Gastroesophageal sphincter (tissue), 4 donors: ENCODE data around the gene BRINP1. TPM values are rescaled to one million over a fixed set of nuclear protein-coding genes. Genes with fewer than 3 reads are reported as not detected.

Source experiments
- ATAC-seq: fragments of 150-250 bp; one replicate; pipeline ENCODE4 v1.9.1; 2016; ENCODE audit warnings: mild to moderate bottlenecking, moderate library complexity
- H3K27ac ChIP-seq, 4 donors: fragments of 200-600 bp; sonication (generic) in 3 of 4; 1 replicate in 3 of 4; 2 replicates in 1 of 4; pipeline ENCODE4 v1.5.1; 2016 to 2019
- H3K27me3 ChIP-seq: fragments of 200-600 bp; sonication (generic); one replicate; pipeline ENCODE4 v1.5.1; 2019
- H3K36me3 ChIP-seq, 2 donors: fragments of 200-600 bp; sonication (generic); one replicate each; pipeline ENCODE4 v1.5.1; 2019; ENCODE audit warnings: control low read depth in 1 of 2
- H3K4me1 ChIP-seq, 3 donors: fragments of 200-600 bp; sonication (generic); 1 replicate in 2 of 3; 2 replicates in 1 of 3; pipeline ENCODE4 v1.5.1; 2016 to 2019; ENCODE audit warnings: control low read depth in 2 of 3
- H3K4me3 ChIP-seq, 2 donors: fragments of 200-600 bp; sonication (generic); one replicate each; pipeline ENCODE4 v1.5.1; 2019; ENCODE audit warnings: mild to moderate bottlenecking in 1 of 2, moderate library complexity in 1 of 2
- H3K9me3 ChIP-seq, 3 donors: fragments of 200-600 bp; sonication (generic); one replicate each; pipeline ENCODE4 v1.5.1; 2017 to 2019; ENCODE audit warnings: control low read depth in 2 of 3
- EP300 ChIP-seq: sonication (generic); formaldehyde crosslinking; IDR thresholded peaks from one replicate; pipeline ENCODE4 v1.6.1; 2017; ENCODE audit warnings: antibody characterized with exemption, mild to moderate bottlenecking
- POLR2A ChIP-seq, 2 donors: fragments of 450-650 bp; IDR thresholded peaks; one replicate each; pipeline ENCODE4 v1.6.1; 2017; ENCODE audit warnings: antibody characterized with exemption in 2 of 2, mild to moderate bottlenecking in 2 of 2, moderate library complexity in 1 of 2
- POLR2AphosphoS5 ChIP-seq: sonication (generic); formaldehyde crosslinking; IDR thresholded peaks from one replicate; pipeline ENCODE4 v1.6.1; 2017; ENCODE audit warnings: antibody characterized with exemption
- WGBS, 2 donors: methylation state at CpG; one replicate each; pipeline ENCODE4 v1.1.5; 2018; ENCODE audit warnings: low coverage in 1 of 2; 5-methylcytosine and 5-hydroxymethylcytosine counted together
- total RNA-seq, 4 donors: library from RNA; depleted of rRNA; stranded (reverse); fragments of >200 nt; gene quantifications; one replicate each; pipeline ENCODE4 v1.1.0, GENCODE V29; 2016
- TF ChIP-seq, protein P1 (sequence below), 4 experiments: fragments of 200-600 bp in 2 of 4; fragments of 450-650 bp in 2 of 4; sonication (generic) in 1 of 4; IDR thresholded peaks; one replicate each; pipeline ENCODE4 v1.5.1; 2017 to 2019; ENCODE audit warnings: antibody characterized with exemption in 4 of 4, mild to moderate bottlenecking in 2 of 4, moderate library complexity in 2 of 4

The BRINP1 gene
- total RNA-seq, 4 donors from 2014 or later, result 0.27 TPM; not detected in 3

DNA sequence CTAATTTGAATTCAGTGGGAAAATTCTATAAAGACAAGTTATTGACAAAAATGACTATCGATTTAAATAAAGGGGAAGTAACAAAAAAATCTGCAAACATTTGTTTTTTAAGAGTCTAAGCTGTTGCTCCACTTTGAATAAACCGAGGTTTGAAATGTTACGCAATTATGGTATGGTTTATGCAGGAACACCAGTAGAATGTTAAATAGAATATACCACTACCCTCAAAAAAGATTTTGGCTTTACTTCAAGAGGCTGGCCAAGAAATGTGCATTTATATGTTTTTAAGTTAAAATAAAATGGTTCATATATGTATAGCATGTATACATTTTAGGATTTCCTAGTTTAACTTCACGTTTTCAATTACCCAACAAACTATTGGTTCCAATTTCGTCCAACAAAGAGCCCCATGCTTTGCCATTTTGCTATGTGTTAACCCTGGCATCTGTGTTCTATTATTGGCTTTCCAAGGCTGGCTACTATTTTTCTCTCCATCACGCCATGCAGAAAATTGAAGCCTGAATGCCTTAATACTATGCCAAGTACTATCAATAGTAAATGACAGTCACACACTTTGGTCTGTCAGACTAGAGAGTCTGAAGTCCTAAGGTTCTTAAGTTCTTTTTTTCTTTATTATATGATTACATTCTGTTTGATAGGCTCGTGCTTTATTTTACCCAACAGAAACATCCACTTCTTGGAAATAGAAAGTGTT is 171.2 kb downstream of the BRINP1 start:
- H3K9me3 ChIP-seq, result no peaks in the 10 kb centered on the region
- ATAC-seq, result no peak
- H3K27me3 ChIP-seq, result peaks cover 4% of the 10 kb centered on the region
- no peak overlapping the region for H3K27ac ChIP-seq
- WGBS, 2 donors, result 80 to 81% methylated on average over 7 of the region's 7 CpGs
- H3K4me3 ChIP-seq, result no peak overlapping the region
- TF ChIP-seq, protein P1, sequence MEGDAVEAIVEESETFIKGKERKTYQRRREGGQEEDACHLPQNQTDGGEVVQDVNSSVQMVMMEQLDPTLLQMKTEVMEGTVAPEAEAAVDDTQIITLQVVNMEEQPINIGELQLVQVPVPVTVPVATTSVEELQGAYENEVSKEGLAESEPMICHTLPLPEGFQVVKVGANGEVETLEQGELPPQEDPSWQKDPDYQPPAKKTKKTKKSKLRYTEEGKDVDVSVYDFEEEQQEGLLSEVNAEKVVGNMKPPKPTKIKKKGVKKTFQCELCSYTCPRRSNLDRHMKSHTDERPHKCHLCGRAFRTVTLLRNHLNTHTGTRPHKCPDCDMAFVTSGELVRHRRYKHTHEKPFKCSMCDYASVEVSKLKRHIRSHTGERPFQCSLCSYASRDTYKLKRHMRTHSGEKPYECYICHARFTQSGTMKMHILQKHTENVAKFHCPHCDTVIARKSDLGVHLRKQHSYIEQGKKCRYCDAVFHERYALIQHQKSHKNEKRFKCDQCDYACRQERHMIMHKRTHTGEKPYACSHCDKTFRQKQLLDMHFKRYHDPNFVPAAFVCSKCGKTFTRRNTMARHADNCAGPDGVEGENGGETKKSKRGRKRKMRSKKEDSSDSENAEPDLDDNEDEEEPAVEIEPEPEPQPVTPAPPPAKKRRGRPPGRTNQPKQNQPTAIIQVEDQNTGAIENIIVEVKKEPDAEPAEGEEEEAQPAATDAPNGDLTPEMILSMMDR (IDR thresholded peaks at IDR 0.05), result no peak
- no peaks in the 10 kb centered on the region for H3K4me1 ChIP-seq
- H3K36me3 ChIP-seq, result no peaks in the 10 kb centered on the region

DNA sequence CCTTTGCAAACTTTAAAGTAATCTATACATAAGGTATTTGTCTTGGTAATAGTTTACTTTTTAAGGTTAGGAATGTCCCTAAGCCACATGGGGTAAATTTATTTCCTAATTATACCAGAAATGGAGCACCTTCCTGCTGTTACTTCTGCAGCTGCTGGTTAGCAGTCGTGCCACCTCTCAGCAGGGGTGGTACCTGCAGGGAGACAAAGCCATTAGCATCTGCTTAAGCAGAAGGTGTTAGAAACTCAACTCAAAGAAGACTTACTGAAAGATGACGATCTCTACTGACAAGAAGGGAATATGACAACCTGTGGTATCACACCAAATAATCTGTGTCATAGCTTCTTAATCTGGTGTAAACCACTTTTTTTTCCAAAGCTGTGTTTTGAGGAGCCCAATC is 173.7 kb downstream of the BRINP1 start:
- Histone ChIP-seq H3K4me3 (no peak overlapping the region), H3K9me3 (no peaks in the 10 kb centered on the region), H3K27me3 (peaks cover 4% of the 10 kb centered on the region), H3K4me1 (no peaks in the 10 kb centered on the region), H3K27ac (no peak overlapping the region), H3K36me3 (no peaks in the 10 kb centered on the region)
- 7 to 19% methylated on average over 2 of the region's 2 CpGs for WGBS, 2 donors
- TF ChIP-seq, protein P1 (IDR thresholded peaks at IDR 0.05), result no peak
- TF ChIP-seq EP300, result no peak
- no peak for TF ChIP-seq POLR2A (IDR thresholded peaks at IDR 0.05)
- no peak for TF ChIP-seq POLR2AphosphoS5
- no peak for ATAC-seq

DNA sequence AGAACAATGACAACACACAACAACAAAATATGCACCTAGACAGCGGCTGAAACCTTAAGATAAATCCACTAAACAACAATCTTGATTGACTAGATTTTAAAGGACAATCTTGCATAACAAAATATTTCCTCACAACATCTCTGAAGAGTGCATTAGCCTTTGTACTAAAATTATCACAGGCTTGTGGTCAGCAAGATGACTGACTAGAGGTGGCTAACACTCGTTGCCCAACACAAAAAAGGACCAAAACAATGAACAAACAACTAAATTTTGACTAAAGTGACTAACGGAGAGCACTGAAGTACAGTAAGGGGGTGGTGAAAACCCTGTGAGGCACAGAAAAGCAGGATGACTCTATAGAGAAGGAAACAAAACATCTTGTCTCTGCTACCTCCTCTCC is 183.9 kb downstream of the BRINP1 start:
- no peak overlapping the region for H3K4me3 ChIP-seq
- H3K4me1 ChIP-seq, result no peaks in the 10 kb centered on the region
- TF ChIP-seq, protein P1 (IDR thresholded peaks at IDR 0.05), result no peak
- no peak for TF ChIP-seq EP300
- no peak for TF ChIP-seq POLR2A (IDR thresholded peaks at IDR 0.05)
- H3K36me3 ChIP-seq, result no peaks in the 10 kb centered on the region
- no peak overlapping the region for H3K27ac ChIP-seq
- H3K9me3 ChIP-seq, result no peaks in the 10 kb centered on the region
- WGBS, 2 donors, result 63 to 68% methylated on average over 3 of the region's 3 CpGs
- H3K27me3 ChIP-seq, result no peaks in the 10 kb centered on the region
- no peak for ATAC-seq

DNA sequence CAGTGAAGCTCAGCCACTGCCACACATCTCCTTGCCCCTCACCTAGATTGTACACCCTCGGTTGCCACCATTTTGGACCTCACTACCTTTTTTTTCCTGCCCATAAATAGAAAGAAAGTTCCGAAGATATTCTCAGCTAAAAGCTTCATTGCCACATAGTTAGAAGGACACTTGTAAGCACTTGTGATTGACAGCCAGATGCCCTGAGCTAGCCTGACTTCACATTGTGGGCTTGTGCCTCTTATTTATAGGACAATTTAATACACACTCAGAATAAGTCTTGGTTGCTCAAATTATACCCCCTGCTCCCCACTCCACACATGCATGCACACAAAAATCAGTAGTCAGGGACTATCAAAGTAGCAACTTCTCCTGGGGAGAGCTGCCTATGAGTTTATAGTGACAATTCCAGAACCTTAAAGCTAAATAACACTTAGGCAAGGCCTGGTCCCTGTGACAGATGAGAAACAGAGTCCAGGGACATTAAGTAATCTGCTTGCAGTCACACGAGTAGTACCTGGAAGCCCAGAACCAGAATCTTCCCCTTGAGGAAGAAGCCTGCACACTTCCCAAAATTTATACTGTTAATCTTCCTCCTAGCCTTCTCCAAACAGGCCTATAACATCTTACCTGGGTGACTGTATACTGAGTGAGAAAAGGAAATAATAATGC is 184.8 kb downstream of the BRINP1 start:
- H3K4me1 ChIP-seq, result no peaks in the 10 kb centered on the region
- TF ChIP-seq, protein P1 (IDR thresholded peaks at IDR 0.05), result no peak
- TF ChIP-seq POLR2AphosphoS5 (no peak), EP300 (no peak), POLR2A (IDR thresholded peaks at IDR 0.05) (no peak)
- no peaks in the 10 kb centered on the region for H3K27me3 ChIP-seq
- H3K27ac ChIP-seq, result no peak overlapping the region
- no peaks in the 10 kb centered on the region for H3K36me3 ChIP-seq
- H3K9me3 ChIP-seq, result no peaks in the 10 kb centered on the region
- WGBS, 2 donors, result 78 to 80% methylated on average over 3 of the region's 3 CpGs
- no peak for ATAC-seq
- no peak overlapping the region for H3K4me3 ChIP-seq

DNA sequence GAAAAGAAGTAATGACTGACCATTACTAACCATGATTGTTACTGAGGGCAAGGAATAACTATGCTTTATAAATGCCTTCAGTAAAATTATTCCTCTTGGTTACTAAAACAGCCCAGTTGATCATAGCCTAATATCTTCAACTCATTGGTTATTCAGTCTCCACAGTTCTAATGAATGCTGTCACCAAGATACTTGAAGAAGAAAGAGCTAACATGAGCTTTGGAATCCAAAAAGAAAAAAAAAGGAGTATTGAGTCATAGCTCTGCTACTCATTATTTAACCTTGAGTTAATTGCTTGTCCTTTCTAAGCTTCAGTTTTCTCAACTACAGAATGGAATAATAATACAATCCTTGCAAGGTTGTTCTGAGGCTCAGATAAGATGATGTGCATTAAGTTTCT is 187.7 kb downstream of the BRINP1 start:
- Histone ChIP-seq H3K36me3 (no peaks in the 10 kb centered on the region), H3K4me1 (no peaks in the 10 kb centered on the region), H3K27ac (no peak overlapping the region), H3K9me3 (no peaks in the 10 kb centered on the region), H3K4me3 (no peak overlapping the region), H3K27me3 (no peaks in the 10 kb centered on the region)
- TF ChIP-seq POLR2A (IDR thresholded peaks at IDR 0.05), result no peak
- TF ChIP-seq, protein P1 (IDR thresholded peaks at IDR 0.05), result no peak
- TF ChIP-seq EP300, result no peak
- no peak for TF ChIP-seq POLR2AphosphoS5
- no peak for ATAC-seq
